Colonic mucosa (tissue), 4 donors: Measurements from ENCODE around the gene RNF144A. TPM values are rescaled to one million over a fixed set of nuclear protein-coding genes. Genes with fewer than 3 reads are reported as not detected.

Source experiments
- DNase-seq: peaks from one replicate; pipeline ENCODE4 v3.0.0-alpha.2; 2020
- H3K27ac ChIP-seq: fragments of 200-600 bp; one replicate; pipeline ENCODE4 v1.8.0; 2021
- H3K27me3 ChIP-seq: fragments of 200-600 bp; one replicate; pipeline ENCODE4 v1.8.0; 2021
- H3K36me3 ChIP-seq: fragments of 200-600 bp; one replicate; pipeline ENCODE4 v1.8.0; 2021
- H3K4me1 ChIP-seq: fragments of 200-600 bp; one replicate; pipeline ENCODE4 v1.8.0; 2021; ENCODE audit warnings: mild to moderate bottlenecking
- H3K4me3 ChIP-seq: fragments of 200-600 bp; one replicate; pipeline ENCODE4 v1.8.0; 2021
- H3K9ac ChIP-seq, 2 donors: one replicate each; pipeline ENCODE4 v1.7.0; 2013; ENCODE audit warnings: control low read depth in 2 of 2, low read depth in 2 of 2, low read length in 2 of 2
- H3K9me3 ChIP-seq: fragments of 200-600 bp; one replicate; pipeline ENCODE4 v1.8.0; 2021
- intact Hi-C: fragments of 100-400 bp; cut with DNase I; formaldehyde crosslinking; loops from one replicate; pipeline ENCODE4 v1.14.1; 2022
- total RNA-seq, 2 donors: library from RNA; stranded (reverse); fragmentation: NEBNext Ultra II Directional in 1 of 2; extraction: Animal tissue kit (Norgen Biotek cat#: 25700) in 1 of 2; gene quantifications; one replicate each; pipeline ENCODE4 v1.2.1, GENCODE V29; 2021
- TF ChIP-seq, protein P1 (sequence below): fragments of 200-600 bp; IDR thresholded peaks from one replicate; pipeline ENCODE4 v1.8.0; 2022; ENCODE audit warnings: antibody characterized with exemption, mild to moderate bottlenecking
- donor health status: healthy.
- donor health status: DM: no; HTN: no; CAD: no.
- donor health status: DM: no; HTN: no; CAD: no.

The RNF144A gene
- total RNA-seq, 2 donors from 2014 or later, result 13.9 to 22.6 TPM

DNA sequence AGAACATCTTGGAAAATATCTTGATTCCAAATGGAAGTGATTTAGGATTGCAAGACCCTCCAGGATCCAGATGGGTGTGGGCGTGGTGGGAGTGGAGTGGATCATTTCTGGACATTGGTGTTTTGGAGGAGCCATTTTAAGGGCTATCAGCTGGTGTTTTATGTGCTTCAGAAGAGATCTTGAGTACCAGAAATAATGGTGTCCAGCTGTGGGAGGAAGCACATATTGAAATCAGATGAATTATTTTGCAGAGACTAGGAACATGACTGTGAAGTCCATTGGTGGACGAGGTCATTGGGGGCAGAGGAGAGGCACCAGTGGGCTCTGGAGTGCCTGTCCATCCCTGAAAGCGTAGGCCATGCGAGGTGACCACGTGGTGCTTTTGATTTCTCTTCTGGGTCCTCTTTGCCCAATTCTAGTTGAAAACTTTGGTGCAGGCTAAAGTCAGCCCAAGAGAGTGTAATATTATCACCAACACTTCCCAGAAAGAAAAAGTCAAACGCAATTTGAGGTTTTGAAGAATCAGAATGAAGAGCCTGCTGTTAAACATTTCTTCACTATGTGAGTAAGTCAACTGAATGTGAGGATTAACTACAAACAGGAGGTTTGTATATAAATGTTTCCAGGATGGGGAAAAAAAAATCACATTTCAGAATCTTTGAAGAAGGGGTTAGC, 31.6 kb downstream of the RNF144A start:
- H3K4me3 ChIP-seq, result no peak overlapping the region
- no peak overlapping the region for H3K9ac ChIP-seq
- no peaks in the 10 kb centered on the region for H3K9me3 ChIP-seq
- no peak for DNase-seq
- TF ChIP-seq, protein P1, sequence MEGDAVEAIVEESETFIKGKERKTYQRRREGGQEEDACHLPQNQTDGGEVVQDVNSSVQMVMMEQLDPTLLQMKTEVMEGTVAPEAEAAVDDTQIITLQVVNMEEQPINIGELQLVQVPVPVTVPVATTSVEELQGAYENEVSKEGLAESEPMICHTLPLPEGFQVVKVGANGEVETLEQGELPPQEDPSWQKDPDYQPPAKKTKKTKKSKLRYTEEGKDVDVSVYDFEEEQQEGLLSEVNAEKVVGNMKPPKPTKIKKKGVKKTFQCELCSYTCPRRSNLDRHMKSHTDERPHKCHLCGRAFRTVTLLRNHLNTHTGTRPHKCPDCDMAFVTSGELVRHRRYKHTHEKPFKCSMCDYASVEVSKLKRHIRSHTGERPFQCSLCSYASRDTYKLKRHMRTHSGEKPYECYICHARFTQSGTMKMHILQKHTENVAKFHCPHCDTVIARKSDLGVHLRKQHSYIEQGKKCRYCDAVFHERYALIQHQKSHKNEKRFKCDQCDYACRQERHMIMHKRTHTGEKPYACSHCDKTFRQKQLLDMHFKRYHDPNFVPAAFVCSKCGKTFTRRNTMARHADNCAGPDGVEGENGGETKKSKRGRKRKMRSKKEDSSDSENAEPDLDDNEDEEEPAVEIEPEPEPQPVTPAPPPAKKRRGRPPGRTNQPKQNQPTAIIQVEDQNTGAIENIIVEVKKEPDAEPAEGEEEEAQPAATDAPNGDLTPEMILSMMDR, result no peak
- peak overlapping the region; percentile 32 for H3K27ac ChIP-seq
- intact Hi-C loops, result no loop called here
- H3K36me3 ChIP-seq, result no peaks in the 10 kb centered on the region
- no peaks in the 10 kb centered on the region for H3K27me3 ChIP-seq
- H3K4me1 ChIP-seq, result no peaks in the 10 kb centered on the region

DNA sequence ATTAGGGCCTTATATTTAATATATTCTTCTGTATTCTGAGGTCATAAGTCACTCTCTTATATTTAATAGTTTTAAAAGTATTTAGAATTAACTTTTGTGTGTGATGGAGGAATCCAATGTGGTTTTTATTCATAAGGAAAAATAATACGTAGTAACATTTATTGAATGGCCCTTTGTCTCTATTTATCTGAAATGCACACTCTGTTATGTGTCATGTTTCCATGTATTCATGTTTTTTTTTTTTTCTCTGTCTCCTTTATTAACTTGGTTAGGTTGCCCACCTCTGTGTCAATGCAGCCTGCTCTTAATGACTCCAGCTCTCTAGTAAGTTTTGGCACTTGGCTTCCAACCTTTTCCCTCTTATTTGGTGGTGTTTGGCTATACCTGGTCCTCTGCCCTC, 33.8 kb downstream of the RNF144A start:
- H3K9me3 ChIP-seq, result no peaks in the 10 kb centered on the region
- TF ChIP-seq, protein P1, result no peak
- no peak overlapping the region for H3K4me3 ChIP-seq

DNA sequence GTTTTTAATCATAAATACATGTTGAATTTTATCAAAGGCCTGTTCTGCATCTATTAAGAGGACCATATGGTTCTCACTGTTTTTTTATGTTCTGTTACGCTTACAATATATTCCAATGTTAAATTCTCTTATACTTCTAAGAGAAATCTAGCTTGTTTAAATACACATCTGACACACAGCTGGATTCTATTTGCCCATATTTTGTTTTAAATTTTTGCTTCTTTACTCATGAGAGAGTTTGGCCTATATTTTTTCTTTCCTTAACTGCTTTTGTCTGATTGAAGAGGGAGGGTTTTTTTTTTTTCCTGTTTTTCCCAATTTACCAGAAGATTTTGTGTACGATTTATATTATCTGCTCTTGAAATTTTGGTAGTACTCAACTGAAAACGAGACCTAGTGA, 34.9 kb downstream of the RNF144A start:
- DNase-seq, result no peak
- Histone ChIP-seq H3K9me3 (no peaks in the 10 kb centered on the region), H3K9ac (no peak overlapping the region), H3K4me3 (no peak overlapping the region), H3K27ac (no peak overlapping the region), H3K4me1 (no peaks in the 10 kb centered on the region), H3K36me3 (no peaks in the 10 kb centered on the region), H3K27me3 (no peaks in the 10 kb centered on the region)
- TF ChIP-seq, protein P1, result no peak
- intact Hi-C loops, result no loop called here

More for the DNA sequence above, 33.8 kb downstream of the RNF144A start:
- H3K9ac ChIP-seq, result no peak overlapping the region
- DNase-seq, result no peak
- no peaks in the 10 kb centered on the region for H3K36me3 ChIP-seq
- no peaks in the 10 kb centered on the region for H3K27me3 ChIP-seq
- H3K27ac ChIP-seq, result no peak overlapping the region
- intact Hi-C loops, result no loop called here
- H3K4me1 ChIP-seq, result no peaks in the 10 kb centered on the region

DNA sequence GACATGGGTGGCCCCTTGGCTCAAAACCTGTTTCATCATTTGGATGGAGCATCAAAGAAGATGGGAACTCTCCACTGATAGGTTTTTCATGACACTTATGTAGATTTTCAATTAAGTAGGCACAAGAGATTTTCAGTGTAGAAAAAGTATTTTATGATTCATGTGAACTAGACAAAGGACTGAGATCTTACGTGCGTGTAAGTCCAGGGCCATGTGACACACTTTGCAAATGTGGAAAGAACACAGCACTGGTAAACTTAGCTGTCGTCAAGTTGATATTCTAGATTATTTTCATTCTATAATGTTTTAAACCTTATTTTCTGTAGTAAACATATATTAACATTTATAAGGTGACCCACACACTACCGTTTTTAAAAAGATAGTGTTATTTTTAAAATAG, 37.4 kb downstream of the RNF144A start:
- H3K4me3 ChIP-seq, result no peak overlapping the region
- intact Hi-C loops, result no loop called here
- H3K4me1 ChIP-seq, result no peaks in the 10 kb centered on the region
- TF ChIP-seq, protein P1, result no peak
- no peak overlapping the region for H3K27ac ChIP-seq
- no peaks in the 10 kb centered on the region for H3K36me3 ChIP-seq
- DNase-seq, result no peak
- H3K9me3 ChIP-seq, result no peaks in the 10 kb centered on the region
- no peaks in the 10 kb centered on the region for H3K27me3 ChIP-seq
- H3K9ac ChIP-seq, result no peak overlapping the region

DNA sequence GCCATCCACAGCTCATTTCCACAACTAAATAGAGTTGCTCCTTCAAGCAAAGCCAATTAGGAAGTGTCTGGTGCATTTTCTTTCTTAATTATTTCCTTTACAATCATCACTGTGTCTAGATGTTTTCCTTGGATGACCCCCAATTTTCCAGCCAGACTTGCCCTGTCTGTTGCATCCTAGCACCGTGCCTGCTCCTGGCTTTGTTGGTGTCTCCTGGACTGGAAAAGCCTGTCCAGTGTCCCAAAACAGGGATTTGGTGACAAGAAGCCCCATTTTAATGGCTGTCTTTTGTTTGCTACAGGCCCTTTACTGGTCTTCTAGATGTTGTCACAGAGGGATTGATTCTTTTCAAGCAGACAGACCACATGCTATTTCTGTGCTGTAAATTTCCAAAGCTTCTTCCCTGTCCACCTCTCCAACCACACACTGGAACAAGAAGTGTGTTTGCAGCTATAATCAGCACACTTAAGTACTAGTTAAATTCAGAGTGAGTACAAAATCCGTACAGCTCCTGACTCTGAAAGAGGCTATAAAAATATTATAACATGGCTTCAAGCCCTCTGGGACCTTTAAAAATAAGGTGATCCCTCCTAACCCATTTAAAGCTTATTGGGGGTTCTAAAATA, 38.4 kb downstream of the RNF144A start:
- TF ChIP-seq, protein P1, result no peak
- H3K27ac ChIP-seq, result no peak overlapping the region
- no peaks in the 10 kb centered on the region for H3K36me3 ChIP-seq
- H3K4me1 ChIP-seq, result peaks cover 3% of the 10 kb centered on the region
- DNase-seq, result no peak
- no peak overlapping the region for H3K4me3 ChIP-seq
- intact Hi-C loops, result no loop called here
- H3K27me3 ChIP-seq, result no peaks in the 10 kb centered on the region
- H3K9me3 ChIP-seq, result no peaks in the 10 kb centered on the region
- no peak overlapping the region for H3K9ac ChIP-seq
